IMR-90 (cell line): ENCODE measurements around the gene GRAMD2B. TPM values are rescaled to one million over a fixed set of nuclear protein-coding genes. Genes with fewer than 3 reads are reported as not detected.

Source experiments
- ATAC-seq: fragments of 200-7000 bp; cut with Tn5 transposase; 2 replicates; pipeline ENCODE4 v1.9.1; 2020; ENCODE audit warnings: low read depth, mild to moderate bottlenecking, moderate library complexity
- BruUV-seq: library from RNA; stranded (reverse); fragments of 400-500 nt; replicated peaks from 2 replicates; lab custom pipeline; 2021; lab: Mats Ljungman, UMichigan
- CTCF ChIA-PET: fragments of 300-600 bp; formaldehyde crosslinking; extraction: SDS; loops from one replicate; lab custom pipeline; 2021; ENCODE audit warnings: antibody characterized with exemption; lab: Yijun Ruan, JAX
- POLR2A ChIA-PET: fragments of 300-600 bp; sonication (Branson Sonifier 250); formaldehyde crosslinking; loops from one replicate; lab custom pipeline; 2022; ENCODE audit warnings: antibody characterized with exemption; ENCODE audit not compliant: unreplicated experiment; lab: Charles Lee
- DNase-seq: peaks from one replicate; pipeline ENCODE4 v3.0.0; 2013
- H2AFZ ChIP-seq: replicated peaks from 2 replicates; pipeline ENCODE3; 2013; ENCODE audit warnings: low read length, mild to moderate bottlenecking; ENCODE audit not compliant: poor library complexity
- H2AK5ac ChIP-seq: 2 replicates; pipeline ENCODE4 v1.6.1; 2013; ENCODE audit warnings: low read depth, low read length, inconsistent platforms
- H2AK9ac ChIP-seq: replicated peaks from 2 replicates; pipeline ENCODE3; 2013; ENCODE audit warnings: mild to moderate bottlenecking, low read depth, low read length, moderate library complexity; ENCODE audit not compliant: poor library complexity
- H2BK120ac ChIP-seq: 2 replicates; pipeline ENCODE4 v1.6.1; 2013; ENCODE audit warnings: low read depth, low read length, inconsistent platforms
- H2BK15ac ChIP-seq: 3 replicates; pipeline ENCODE4 v1.6.1; 2013; ENCODE audit warnings: low read depth, low read length, inconsistent platforms
- H2BK20ac ChIP-seq: 2 replicates; pipeline ENCODE4 v1.6.1; 2013; ENCODE audit warnings: low read depth, mild to moderate bottlenecking, inconsistent platforms, low read length, moderate library complexity
- H2BK5ac ChIP-seq: 2 replicates; pipeline ENCODE4 v1.6.1; 2013; ENCODE audit warnings: mild to moderate bottlenecking, low read depth, low read length, inconsistent platforms; ENCODE audit not compliant: poor library complexity, severe bottlenecking
- H3K14ac ChIP-seq: replicated peaks from 2 replicates; pipeline ENCODE4 v1.6.1; 2013; ENCODE audit warnings: low read depth, low read length, inconsistent platforms
- H3K18ac ChIP-seq: 2 replicates; pipeline ENCODE4 v1.6.1; 2013; ENCODE audit warnings: low read depth, low read length, control low read depth
- H3K23ac ChIP-seq: 2 replicates; pipeline ENCODE4 v1.6.1; 2013; ENCODE audit warnings: low read depth, low read length, inconsistent platforms
- H3K27ac ChIP-seq: 2 replicates; pipeline ENCODE4 v1.5.1; 2013; ENCODE audit warnings: mild to moderate bottlenecking, control low read depth, low read length; ENCODE audit not compliant: insufficient read depth
- H3K27me3 ChIP-seq: 2 replicates; pipeline ENCODE4 v1.6.1; 2013; ENCODE audit warnings: low read length; ENCODE audit not compliant: control insufficient read depth, insufficient read depth
- H3K36me3 ChIP-seq: 2 replicates; pipeline ENCODE4 v1.6.1; 2013; ENCODE audit warnings: low read length, mixed read lengths; ENCODE audit not compliant: control insufficient read depth, insufficient read depth
- H3K4ac ChIP-seq: 2 replicates; pipeline ENCODE4 v1.6.1; 2013; ENCODE audit warnings: low read depth, low read length, inconsistent platforms
- H3K4me1 ChIP-seq: 2 replicates; pipeline ENCODE4 v1.6.1; 2013; ENCODE audit warnings: low read length, mixed read lengths; ENCODE audit not compliant: control insufficient read depth, insufficient read depth
- H3K4me2 ChIP-seq: 2 replicates; pipeline ENCODE4 v1.6.1; 2013; ENCODE audit warnings: low read depth, mild to moderate bottlenecking, control low read depth, low read length, moderate library complexity
- H3K4me3 ChIP-seq: 2 replicates; pipeline ENCODE4 v1.5.1; 2013; ENCODE audit warnings: low read depth, mild to moderate bottlenecking, control low read depth, low read length, moderate library complexity; ENCODE audit not compliant: insufficient read depth
- H3K56ac ChIP-seq: 2 replicates; pipeline ENCODE4 v1.6.1; 2013; ENCODE audit warnings: low read length, inconsistent platforms; ENCODE audit not compliant: insufficient read depth; ENCODE audit errors: extremely low read depth
- H3K79me1 ChIP-seq, 2 experiments: 2 replicates each; pipeline ENCODE4 v1.6.1; 2013; ENCODE audit warnings: low read length in 2 of 2, inconsistent platforms in 1 of 2, low read depth in 1 of 2
- H3K9ac ChIP-seq: 2 replicates; pipeline ENCODE4 v1.6.1; 2013; ENCODE audit warnings: low read depth, low read length, control low read depth
- H3K9me1 ChIP-seq: 2 replicates; pipeline ENCODE4 v1.6.1; 2013; ENCODE audit warnings: low read length, inconsistent platforms; ENCODE audit not compliant: insufficient read depth
- H3K9me3 ChIP-seq: 2 replicates; pipeline ENCODE4 v1.6.1; 2013; ENCODE audit warnings: low read length; ENCODE audit not compliant: control insufficient read depth, insufficient read depth
- H4K20me1 ChIP-seq: 2 replicates; pipeline ENCODE4 v1.6.1; 2013; ENCODE audit warnings: low read length, inconsistent platforms; ENCODE audit not compliant: insufficient read depth
- H4K5ac ChIP-seq: 2 replicates; pipeline ENCODE4 v1.6.1; 2013; ENCODE audit warnings: mild to moderate bottlenecking, low read depth, low read length, control low read depth
- H4K8ac ChIP-seq, 2 experiments: 2 replicates each; pipeline ENCODE4 v1.6.1; 2013; ENCODE audit warnings: low read depth in 2 of 2, low read length in 2 of 2, control low read depth in 1 of 2, inconsistent platforms in 1 of 2
- H4K91ac ChIP-seq: 2 replicates; pipeline ENCODE4 v1.6.1; 2013; ENCODE audit warnings: low read depth, low read length, inconsistent platforms; ENCODE audit not compliant: insufficient read depth
- BHLHE40 ChIP-seq: fragments of 150-350 bp; IDR thresholded peaks from 2 replicates; pipeline ENCODE4 v1.6.1; 2016; ENCODE audit warnings: mild to moderate bottlenecking, low read depth, low read length
- CEBPB ChIP-seq: IDR thresholded peaks from 2 replicates; pipeline ENCODE4 v1.6.1; 2012; ENCODE audit warnings: low read depth, low read length, improper control_type of control experiment
- CHD1 ChIP-seq: IDR thresholded peaks from 2 replicates; pipeline ENCODE4 v1.6.1; 2012; ENCODE audit warnings: low read depth, low read length, improper control_type of control experiment
- FOS ChIP-seq: fragments of 150-350 bp; IDR thresholded peaks from 2 replicates; pipeline ENCODE4 v1.6.1; 2016; ENCODE audit warnings: low read depth, low read length
- MAFK ChIP-seq: IDR thresholded peaks from 2 replicates; pipeline ENCODE4 v1.6.1; 2012; ENCODE audit warnings: low read depth, low read length, improper control_type of control experiment
- MAZ ChIP-seq: IDR thresholded peaks from 2 replicates; pipeline ENCODE4 v1.6.1; 2012; ENCODE audit warnings: low read depth, mild to moderate bottlenecking, low read length, improper control_type of control experiment, moderate library complexity, borderline replicate concordance
- MXI1 ChIP-seq: IDR thresholded peaks from 2 replicates; pipeline ENCODE4 v1.6.1; 2012; ENCODE audit warnings: low read depth, mild to moderate bottlenecking, low read length, moderate library complexity, borderline replicate concordance
- POLR2A ChIP-seq: IDR thresholded peaks from 2 replicates; pipeline ENCODE4 v1.6.1; 2012; ENCODE audit warnings: mild to moderate bottlenecking, low read depth, low read length
- RAD21 ChIP-seq: IDR thresholded peaks from 2 replicates; pipeline ENCODE4 v1.6.1; 2012; ENCODE audit warnings: low read length, improper control_type of control experiment
- RCOR1 ChIP-seq: IDR thresholded peaks from 2 replicates; pipeline ENCODE4 v1.6.1; 2012; ENCODE audit warnings: mild to moderate bottlenecking, low read length, improper control_type of control experiment; ENCODE audit not compliant: insufficient replicate concordance
- RFX5 ChIP-seq: IDR thresholded peaks from 2 replicates; pipeline ENCODE4 v1.8.0; 2012; ENCODE audit warnings: low read depth, mild to moderate bottlenecking, low read length, moderate library complexity
- SMC3 ChIP-seq: fragments of 150-350 bp; IDR thresholded peaks from 2 replicates; pipeline ENCODE4 v1.6.1; 2016; ENCODE audit warnings: low read depth, mild to moderate bottlenecking, antibody characterized with exemption, low read length, moderate library complexity
- WGBS, 2 experiments: methylation state at CpG; one replicate each; pipeline versions ENCODE4 v1.1.5 to v1.1.7; 2013; ENCODE audit warnings: missing lambda C conversion rate in 2 of 2; ENCODE audit not compliant: insufficient read length in 1 of 2; ENCODE audit errors: extremely low coverage in 2 of 2; 5-methylcytosine and 5-hydroxymethylcytosine counted together
- dilution Hi-C: fragments of 300-500 bp; cut with HindIII; formaldehyde crosslinking; loops from one replicate; pipeline ENCODE4 v1.14.3; 2018; ENCODE audit warnings: low sequenced_read_pairs; ENCODE audit not compliant: unreplicated experiment
- in situ Hi-C: fragments of 300-500 bp; cut with MboI; formaldehyde crosslinking; loops from 3 replicates; pipeline ENCODE4 v1.14.3; 2019; ENCODE audit warnings: low sequenced_read_pairs, inconsistent platforms, mixed read lengths
- intact Hi-C: fragments of 100-400 bp; cut with micrococcal nuclease; formaldehyde crosslinking; loops from 2 replicates; pipeline ENCODE4 v1.10.0; 2022
- polyA plus RNA-seq, 3 experiments: library from polyadenylated mRNA; depleted of rRNA; stranded (reverse); fragments of >200 nt; gene quantifications; 2 replicates each; pipeline ENCODE4 v1.2.3, GENCODE V29; 2012; ENCODE audit warnings: low replicate concordance in 1 of 3
- total RNA-seq: library from RNA; depleted of rRNA; stranded (reverse); fragments of >200 nt; gene quantifications from 2 replicates; pipeline ENCODE4 v1.2.3, GENCODE V29; 2012
- TF ChIP-seq, protein P1 (sequence below): fragments of 150-350 bp; IDR thresholded peaks from 2 replicates; pipeline ENCODE4 v1.6.1; 2016; ENCODE audit warnings: low read depth, mild to moderate bottlenecking, low read length, moderate library complexity, borderline replicate concordance
- TF ChIP-seq, protein P2 (sequence below): conservative IDR thresholded peaks from 2 replicates; pipeline ENCODE4 v1.5.1; 2012; ENCODE audit warnings: mild to moderate bottlenecking, low read depth, low read length, improper control_type of control experiment
- TF ChIP-seq, protein P3 (sequence below): fragments of 150-350 bp; IDR thresholded peaks from 2 replicates; pipeline ENCODE4 v1.6.1; 2017; ENCODE audit warnings: mild to moderate bottlenecking, antibody characterized with exemption, low read length, low read depth

The GRAMD2B gene
- total and polyA plus RNA-seq, 2 of the 4 experiments (the other 2 are of a cell fraction): 13.9 to 20.3 TPM

DNA sequence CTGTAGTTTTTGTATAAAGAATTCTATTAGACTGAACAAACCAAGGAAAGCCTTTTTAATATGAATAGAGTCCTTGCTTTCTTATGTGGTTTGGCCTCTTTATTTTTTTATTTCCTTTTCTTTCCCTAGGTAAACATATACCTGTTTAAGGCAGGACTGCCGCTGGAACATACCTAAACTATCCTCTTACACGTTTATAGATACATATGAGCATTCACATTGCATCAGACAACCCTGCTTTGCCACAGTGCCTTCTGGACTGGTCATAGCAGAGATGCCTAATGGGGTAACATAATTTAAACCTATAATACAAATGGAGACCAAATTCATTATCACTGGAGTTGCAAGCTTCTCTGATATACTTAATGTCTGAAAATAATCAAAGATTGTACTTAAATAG, 12.5 kb downstream of the GRAMD2B start:
- Histone ChIP-seq H2BK120ac (no peak overlapping the region), H3K18ac (no peak overlapping the region), H3K4me1 (peaks cover 2% of the 10 kb centered on the region), H2AK5ac (no peak overlapping the region), H3K4me2 (no peak overlapping the region), H3K56ac (no peak overlapping the region), H3K9me3 (no peaks in the 10 kb centered on the region), H3K27ac (no peak overlapping the region), H3K79me1 (peaks cover 24 to 59% of the 10 kb centered on the region in 2 experiments), H3K27me3 (no peaks in the 10 kb centered on the region), H3K23ac (no peak overlapping the region), H4K20me1 (no peaks in the 10 kb centered on the region), H3K9ac (no peak overlapping the region), H2BK20ac (no peak overlapping the region), H3K14ac (no peak overlapping the region), H2BK5ac (no peak overlapping the region), H4K8ac (no peak overlapping the region), H2BK15ac (no peak overlapping the region), H4K91ac (no peak overlapping the region), H3K36me3 (peaks cover 3% of the 10 kb centered on the region), H4K5ac (no peak overlapping the region), H3K4ac (no peak overlapping the region), H3K9me1 (0 out of 2 replicates have a peak, but pooled peaks cover 3% of the 10 kb centered on the region), H3K4me3 (no peak overlapping the region), H2AK9ac (no peak overlapping the region), H2AFZ (no peak overlapping the region)
- DNase-seq: no peak
- WGBS, 2 experiments: no CpG with 5 or more reads among the region's 2 CpGs
- in situ Hi-C loops (no loop called here), intact Hi-C loops (no loop called here), dilution Hi-C loops (no loop called here)
- CTCF ChIA-PET: no interaction called here
- no peak for TF ChIP-seq MAFK
- no peak for TF ChIP-seq FOS
- TF ChIP-seq, protein P1, sequence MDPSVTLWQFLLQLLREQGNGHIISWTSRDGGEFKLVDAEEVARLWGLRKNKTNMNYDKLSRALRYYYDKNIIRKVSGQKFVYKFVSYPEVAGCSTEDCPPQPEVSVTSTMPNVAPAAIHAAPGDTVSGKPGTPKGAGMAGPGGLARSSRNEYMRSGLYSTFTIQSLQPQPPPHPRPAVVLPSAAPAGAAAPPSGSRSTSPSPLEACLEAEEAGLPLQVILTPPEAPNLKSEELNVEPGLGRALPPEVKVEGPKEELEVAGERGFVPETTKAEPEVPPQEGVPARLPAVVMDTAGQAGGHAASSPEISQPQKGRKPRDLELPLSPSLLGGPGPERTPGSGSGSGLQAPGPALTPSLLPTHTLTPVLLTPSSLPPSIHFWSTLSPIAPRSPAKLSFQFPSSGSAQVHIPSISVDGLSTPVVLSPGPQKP: no peak
- TF ChIP-seq POLR2A: no peak
- no peak for TF ChIP-seq BHLHE40
- no peak for TF ChIP-seq RFX5
- no peak for TF ChIP-seq CEBPB
- TF ChIP-seq CHD1: no peak
- TF ChIP-seq, protein P2, sequence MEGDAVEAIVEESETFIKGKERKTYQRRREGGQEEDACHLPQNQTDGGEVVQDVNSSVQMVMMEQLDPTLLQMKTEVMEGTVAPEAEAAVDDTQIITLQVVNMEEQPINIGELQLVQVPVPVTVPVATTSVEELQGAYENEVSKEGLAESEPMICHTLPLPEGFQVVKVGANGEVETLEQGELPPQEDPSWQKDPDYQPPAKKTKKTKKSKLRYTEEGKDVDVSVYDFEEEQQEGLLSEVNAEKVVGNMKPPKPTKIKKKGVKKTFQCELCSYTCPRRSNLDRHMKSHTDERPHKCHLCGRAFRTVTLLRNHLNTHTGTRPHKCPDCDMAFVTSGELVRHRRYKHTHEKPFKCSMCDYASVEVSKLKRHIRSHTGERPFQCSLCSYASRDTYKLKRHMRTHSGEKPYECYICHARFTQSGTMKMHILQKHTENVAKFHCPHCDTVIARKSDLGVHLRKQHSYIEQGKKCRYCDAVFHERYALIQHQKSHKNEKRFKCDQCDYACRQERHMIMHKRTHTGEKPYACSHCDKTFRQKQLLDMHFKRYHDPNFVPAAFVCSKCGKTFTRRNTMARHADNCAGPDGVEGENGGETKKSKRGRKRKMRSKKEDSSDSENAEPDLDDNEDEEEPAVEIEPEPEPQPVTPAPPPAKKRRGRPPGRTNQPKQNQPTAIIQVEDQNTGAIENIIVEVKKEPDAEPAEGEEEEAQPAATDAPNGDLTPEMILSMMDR: no peak
- no peak for TF ChIP-seq RAD21
- TF ChIP-seq, protein P3, sequence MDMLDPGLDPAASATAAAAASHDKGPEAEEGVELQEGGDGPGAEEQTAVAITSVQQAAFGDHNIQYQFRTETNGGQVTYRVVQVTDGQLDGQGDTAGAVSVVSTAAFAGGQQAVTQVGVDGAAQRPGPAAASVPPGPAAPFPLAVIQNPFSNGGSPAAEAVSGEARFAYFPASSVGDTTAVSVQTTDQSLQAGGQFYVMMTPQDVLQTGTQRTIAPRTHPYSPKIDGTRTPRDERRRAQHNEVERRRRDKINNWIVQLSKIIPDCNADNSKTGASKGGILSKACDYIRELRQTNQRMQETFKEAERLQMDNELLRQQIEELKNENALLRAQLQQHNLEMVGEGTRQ: no peak
- no peak for TF ChIP-seq MXI1
- TF ChIP-seq MAZ: no peak
- no peak for TF ChIP-seq RCOR1
- no peak for TF ChIP-seq SMC3
- no TSS peak for BruUV-seq
- POLR2A ChIA-PET: no interaction called here
- no peak for ATAC-seq
